HTR-8/SVneo (cell line): Measurements from ENCODE around the gene FPR3.
A peak's percentile ranks its signal among the peaks of the same experiment; 100 is the strongest.
"Not testable (repeated sequence)": the region's sequence is repeated elsewhere in the genome, so short reads cannot be mapped to it uniquely, and the experiment has no call there.

Experiments
- DNase-seq: peaks from one replicate; pipeline ENCODE4 v3.0.0; 2011; ENCODE audit warnings: low spot score, mixed read lengths; ENCODE audit not compliant: insufficient read length
- FAIRE-seq: peaks from 2 replicates; lab custom pipeline; 2011; peaks lifted over from hg19 to GRCh38; lab: Jason Lieb, UNC

Gene FPR3, protein sequence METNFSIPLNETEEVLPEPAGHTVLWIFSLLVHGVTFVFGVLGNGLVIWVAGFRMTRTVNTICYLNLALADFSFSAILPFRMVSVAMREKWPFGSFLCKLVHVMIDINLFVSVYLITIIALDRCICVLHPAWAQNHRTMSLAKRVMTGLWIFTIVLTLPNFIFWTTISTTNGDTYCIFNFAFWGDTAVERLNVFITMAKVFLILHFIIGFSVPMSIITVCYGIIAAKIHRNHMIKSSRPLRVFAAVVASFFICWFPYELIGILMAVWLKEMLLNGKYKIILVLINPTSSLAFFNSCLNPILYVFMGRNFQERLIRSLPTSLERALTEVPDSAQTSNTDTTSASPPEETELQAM

DNA sequence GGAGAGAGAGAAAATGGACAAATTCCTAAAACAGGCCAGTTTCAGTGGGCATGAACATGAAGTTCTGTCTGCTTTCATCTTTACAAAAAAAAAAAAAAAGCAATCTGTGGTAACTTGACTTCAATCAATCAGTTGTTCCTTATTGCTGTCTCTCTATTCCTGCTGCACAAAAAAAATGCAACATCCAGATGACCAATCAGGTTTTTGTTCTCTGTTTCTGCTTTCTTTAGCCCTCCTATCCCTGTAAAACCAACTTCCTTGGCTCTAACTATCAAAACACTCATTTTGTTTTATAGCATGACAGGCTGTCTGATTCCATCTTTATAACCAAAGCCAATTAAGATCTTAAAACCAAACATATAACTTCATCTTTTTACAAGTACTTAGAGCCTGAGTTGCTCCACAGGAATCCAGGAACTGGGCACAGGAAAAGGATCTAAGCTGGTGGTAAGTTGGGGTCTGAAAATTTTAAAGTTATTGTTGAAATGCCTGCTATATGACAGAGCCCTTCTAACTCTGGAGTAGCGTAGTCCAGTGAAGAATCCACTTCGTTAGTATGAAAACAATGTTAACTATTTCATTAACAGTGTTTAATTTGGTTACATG, at the start of gene FPR3:
Gene FPR3, plus strand, starts transcription at position 273 of the 606 bp plus-strand sequence. CDS start 28,592 bp downstream, outside the sequence.
- FAIRE-seq (no peak), DNase-seq (no peak)

DNA sequence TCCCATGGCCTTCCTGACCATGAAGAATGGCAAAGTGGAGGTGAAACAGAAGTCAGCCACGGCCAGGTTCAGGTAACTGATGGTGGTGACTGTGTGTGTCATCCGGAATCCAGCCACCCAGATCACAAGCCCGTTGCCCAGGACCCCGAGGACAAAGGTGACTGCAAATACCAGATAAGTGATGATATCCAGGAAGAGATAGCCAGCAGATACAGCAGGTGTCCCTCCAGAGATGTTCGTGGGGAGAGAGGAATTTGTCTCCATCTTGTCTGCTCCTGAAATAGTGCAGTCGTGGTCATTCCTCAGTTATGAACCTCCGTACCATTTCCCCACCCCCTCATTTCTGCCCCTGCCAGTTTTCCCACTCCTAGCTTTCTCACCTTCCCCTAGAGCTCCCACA, 48.2 kb upstream of the FPR3 start:
- DNase-seq (no peak), FAIRE-seq (no peak)

DNA sequence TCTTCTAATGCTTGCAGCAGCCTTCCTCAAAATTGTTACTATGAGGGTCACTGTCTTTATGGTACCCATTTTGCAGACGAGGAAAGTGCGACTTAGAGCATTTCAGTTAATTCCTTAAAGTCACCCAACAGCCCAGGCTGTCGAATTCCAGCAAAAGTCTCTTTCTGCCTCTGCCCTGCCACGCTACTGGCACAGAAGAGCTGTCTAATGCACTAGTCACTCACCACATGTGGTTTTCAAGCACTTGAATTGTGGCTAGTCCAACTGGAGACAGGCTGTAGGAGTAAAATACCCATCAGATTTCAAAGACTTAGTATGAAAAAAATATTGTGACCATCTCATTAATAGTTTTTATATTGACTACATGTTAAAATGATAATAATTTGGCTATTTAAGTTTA, 45.0 kb upstream of the FPR3 start:
- FAIRE-seq: no peak

DNA sequence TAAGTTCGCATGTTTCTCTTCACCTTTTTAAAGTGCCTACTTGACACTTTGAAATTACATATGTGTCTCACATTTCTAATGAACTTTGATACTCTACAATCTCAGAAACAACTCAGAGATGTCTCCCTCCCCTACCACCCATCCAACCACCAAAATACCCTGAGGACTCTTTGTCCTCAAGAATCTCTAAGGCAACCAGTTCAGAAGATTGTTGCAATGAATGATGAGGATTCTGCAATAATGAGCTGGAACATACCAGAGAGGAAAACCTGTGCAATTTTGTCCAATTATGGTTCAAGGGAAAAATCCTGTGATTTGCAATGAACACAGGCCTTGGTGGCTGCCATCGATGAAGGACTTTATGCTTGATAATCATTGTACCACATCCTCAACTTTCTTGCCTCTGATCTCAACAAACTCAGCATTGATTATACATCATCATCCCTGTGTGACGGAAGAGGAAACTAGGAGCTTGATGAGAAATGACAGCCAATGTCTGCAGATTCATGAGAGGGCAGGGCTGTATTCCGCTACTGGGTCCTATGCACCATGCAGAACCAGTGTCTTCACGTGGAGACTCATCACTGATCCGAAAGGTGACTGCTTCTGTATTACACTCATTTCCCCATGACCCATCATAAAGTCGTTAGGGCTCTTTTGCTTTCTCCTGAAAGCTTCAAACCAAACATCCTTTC, 44.4 kb upstream of the FPR3 start:
- FAIRE-seq: no peak
- DNase-seq: no peak

More for the DNA sequence above, 45.0 kb upstream of the FPR3 start:
- no peak for DNase-seq

DNA sequence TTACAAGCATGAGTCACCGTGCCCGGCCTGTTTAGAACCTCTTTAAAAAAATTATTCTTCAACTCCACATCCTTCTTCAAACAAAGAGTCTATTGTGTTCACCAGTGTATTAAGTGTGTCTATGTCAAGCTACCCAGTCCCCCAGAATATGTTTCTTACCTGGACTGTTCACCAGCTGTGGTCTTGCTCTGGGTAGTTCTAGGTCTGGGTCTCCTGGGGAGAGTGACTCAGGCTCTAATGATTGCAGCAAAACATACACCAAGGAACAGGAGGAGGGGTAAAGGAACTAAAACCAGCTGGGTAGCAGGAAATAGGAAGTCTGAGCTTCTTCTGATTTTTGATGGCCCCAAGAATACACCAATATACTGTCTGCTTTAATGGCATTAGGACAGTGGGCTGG, 43.3 kb upstream of the FPR3 start, which contains the start of gene FPR1:
Gene FPR1, minus strand, starts transcription at position 224 of the 400 bp plus-strand sequence. CDS start 4,884 bp downstream, outside the sequence.
- no peak for DNase-seq
- FAIRE-seq: no peak

DNA sequence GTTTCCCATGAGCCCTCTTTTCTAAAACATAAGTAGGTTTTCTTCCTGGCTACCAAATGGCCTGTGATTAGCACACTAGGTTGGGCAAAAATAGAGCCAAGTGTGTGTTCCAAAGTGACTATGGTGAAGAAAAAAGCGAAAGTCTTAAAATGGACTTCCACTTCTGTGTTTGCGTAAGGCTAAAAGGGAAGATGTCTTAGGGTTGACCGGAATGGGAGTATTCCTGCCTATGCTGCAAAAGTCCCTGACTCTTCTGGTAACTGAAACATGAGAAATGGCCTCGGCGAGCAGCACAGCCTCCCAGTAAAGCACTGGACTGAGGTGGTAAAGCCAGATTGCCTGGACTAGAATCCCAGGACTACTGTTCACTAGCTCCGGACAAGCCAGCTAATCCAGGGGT, 40.8 kb upstream of the FPR3 start:
- FAIRE-seq: no peak
- DNase-seq: no peak

DNA sequence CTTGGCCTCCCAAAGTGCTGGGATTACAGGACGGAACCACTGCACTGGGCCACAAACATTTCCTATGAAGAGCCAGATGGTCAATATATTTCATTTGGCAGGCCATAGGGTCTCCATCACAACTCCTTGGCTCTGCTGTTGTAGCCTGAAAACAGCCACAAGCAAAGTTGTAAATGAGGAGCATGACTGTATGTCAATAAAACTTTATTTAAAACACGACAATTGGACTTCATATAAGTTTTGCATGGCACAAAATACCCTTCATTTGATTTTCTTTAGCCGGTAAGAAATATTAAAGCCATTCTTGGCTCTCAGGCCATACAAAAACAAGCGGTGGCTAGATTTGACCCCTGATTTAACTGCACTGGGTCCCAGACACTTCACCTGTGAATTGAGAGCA, 40.2 kb upstream of the FPR3 start:
- DNase-seq (no peak), FAIRE-seq (no peak)

DNA sequence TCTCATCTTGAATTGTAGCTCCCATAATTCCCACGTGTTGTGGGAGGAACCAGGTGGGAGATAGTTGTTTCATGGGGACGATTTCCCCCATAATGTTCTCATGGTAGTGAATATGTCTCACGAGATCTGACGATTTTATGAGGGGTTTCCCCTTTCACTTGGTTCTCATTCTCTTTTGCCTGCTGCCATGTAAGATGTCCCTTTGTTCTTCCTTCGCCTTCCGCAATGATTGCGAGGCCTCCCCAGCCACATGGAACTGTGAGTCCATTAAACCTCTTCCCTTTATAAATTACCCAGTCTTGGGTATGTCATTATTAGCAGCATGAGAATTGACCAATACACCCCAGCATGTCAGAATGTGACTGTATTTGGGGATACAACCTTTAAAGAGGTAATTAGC, 39.4 kb upstream of the FPR3 start:
- no peak for DNase-seq
- no peak for FAIRE-seq

DNA sequence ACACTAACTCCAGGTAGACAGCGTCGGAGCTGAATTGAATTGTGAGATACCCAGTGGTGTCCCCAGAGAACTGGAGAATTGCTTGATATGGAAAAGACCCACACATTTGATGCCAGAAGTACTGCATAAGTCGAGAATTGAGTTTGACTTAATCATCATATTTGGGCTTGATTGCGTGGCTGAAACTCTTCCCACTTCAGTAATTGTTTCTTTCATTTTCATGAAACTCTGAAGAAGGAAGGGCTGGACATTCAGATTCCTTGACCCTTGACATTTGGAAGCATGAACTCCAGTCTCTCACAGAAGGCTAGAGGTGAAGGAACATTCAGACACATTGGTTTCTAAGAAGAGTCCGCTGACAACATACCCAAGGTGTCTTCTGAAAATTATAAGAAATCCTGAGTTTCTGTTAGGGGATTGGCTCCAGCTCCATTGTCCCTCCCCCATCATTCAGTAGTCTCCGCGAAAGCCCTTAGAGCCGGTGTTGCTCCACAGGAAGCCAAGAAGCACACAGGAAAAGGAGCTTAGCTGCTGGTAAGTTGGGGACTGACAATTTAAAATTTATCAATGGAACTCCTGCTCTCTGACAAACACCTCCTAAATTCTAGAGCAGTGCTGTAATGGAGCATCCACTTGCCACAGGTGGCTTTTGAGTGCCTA, 34.1 kb upstream of the FPR3 start, which contains the start of gene FPR2:
Gene FPR2, plus strand, starts transcription at position 484 of the 660 bp plus-strand sequence. CDS start 7,479 bp downstream, outside the sequence.
- DNase-seq (no peak), FAIRE-seq (no peak)

DNA sequence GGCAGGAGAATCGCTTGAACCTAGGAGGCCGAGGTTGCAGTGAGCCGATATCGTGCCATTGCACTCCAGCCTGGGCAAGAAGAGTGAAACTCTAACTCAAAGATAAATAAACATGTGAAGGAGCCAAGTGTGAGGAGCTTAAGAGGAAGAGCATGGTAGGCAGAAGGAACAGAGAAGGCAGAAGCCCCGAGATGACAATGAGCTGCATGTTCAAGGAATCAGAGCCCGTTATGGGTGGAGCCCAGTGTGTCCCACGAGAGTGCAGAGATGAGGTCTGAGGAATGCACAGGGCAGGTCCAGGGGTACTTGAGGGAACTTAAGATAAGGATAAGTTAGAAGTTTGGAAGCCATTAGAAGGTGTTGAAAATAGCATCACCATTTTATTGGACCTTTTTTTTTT, 33.3 kb upstream of the FPR3 start:
- no peak for FAIRE-seq
- DNase-seq: no peak

DNA sequence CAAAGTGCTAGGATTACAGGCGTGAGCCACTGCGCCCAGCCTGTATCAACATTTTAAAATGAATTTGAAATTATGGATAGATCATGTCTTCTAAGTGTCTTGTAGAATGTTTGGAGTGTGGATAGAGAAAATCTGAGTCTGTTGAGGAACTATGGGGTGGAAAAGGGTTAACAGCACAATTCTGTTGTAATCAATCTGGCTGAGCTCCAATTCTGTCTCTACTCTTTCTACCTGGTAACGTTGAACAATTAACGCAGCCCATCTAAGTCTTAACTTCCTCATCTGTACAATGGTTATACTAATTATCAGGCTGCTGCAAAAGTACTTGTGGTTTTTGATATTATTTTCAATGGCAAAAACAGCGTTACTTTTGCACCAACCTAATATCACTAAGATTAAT, 29.9 kb upstream of the FPR3 start:
- FAIRE-seq: no peak
- DNase-seq: no peak

DNA sequence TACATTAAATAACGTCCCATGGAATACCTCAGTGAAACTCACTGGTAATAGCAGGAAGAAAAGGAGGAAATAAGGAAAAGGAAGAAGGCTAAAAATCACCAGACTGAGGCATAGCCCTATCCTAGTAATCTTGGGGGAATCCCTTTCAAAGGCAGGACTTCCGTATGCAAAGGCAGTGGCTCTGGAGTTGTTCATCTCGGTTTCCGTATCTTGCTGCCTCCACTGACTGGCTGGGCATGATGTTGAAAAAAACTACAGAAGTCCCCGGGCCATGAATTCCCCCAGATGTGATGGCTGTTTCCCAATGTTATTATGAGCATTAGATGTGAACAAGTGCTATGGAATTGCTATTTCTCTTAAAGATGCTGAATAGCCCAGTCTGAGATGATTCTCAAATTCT, 28.5 kb upstream of the FPR3 start:
- DNase-seq (no peak), FAIRE-seq (no peak)

DNA sequence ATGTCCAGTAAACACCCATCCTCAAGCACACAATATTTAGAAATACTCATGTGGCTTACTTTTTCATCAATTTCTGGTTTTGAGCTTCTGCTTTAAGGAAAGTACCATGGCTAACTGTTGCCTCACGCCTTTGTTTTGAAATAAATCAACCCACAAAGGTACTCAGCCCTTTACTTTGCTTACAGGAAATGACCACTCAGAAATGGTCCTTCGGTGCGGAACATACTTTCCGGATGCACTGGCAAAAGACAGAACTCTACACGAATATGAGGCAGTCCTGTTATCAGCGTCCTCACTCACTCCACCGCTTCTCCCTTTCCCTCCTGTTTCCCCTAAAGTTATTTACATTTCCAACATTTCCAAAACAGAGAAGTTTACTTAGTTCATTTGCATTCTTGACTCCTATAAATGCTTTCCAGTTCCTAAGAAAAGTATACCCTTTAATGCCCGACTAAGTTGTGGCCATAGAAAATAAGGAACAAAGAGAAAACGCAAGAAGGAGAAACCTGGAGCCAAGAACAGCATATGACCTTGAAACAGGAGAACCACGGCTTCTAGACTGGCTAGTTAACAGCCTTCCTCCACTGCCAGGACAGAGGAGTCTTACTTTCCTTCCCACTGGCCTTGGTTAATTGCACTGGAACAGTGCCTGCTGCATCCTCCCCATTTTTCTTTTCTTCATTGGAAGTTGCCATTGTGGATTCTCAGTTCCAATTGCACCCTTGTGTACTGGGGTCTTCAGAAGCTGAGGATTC, 23.4 kb upstream of the FPR3 start:
- no peak for FAIRE-seq

DNA sequence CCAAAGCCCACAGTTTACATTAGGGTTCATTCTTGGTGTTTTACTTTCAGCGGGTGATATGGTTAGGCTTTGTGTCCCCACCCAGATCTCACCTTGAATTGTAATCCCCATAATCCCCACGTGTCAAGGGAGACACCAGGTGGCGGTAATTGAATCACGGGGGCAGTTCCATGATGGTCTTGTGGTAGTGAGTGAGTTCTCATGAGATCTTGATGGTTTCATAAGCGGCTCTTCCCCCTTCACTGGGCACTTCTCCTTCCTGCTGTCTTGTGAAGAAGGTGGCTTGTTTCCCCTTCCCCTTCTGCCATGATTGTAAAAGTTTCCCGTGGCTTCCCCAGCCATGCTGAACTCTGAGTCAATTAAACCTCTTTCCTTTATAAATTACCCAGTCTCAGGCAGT, 22.0 kb upstream of the FPR3 start:
- no peak for DNase-seq
- FAIRE-seq: no peak

More for the DNA sequence above, 23.4 kb upstream of the FPR3 start:
- DNase-seq: no peak

DNA sequence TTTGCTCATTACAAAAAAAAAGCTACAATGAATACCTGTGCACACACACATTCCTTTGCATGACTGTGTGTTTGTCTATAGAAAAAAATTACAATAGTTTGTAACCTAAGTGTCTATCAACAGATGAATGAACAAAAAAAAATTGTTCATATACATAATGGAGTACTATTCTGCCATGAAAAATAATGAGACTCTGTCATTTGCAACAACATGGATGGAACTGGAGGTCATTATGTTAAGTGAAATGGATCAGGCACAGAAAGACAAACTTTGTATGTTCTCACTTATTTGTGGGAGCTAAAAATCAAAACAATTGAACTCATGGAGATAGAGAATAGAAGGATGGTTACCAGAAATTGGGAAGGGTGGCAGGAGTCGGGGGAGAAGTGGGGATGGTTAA, 18.4 kb upstream of the FPR3 start:
- not testable (repeated sequence) for FAIRE-seq, DNase-seq

DNA sequence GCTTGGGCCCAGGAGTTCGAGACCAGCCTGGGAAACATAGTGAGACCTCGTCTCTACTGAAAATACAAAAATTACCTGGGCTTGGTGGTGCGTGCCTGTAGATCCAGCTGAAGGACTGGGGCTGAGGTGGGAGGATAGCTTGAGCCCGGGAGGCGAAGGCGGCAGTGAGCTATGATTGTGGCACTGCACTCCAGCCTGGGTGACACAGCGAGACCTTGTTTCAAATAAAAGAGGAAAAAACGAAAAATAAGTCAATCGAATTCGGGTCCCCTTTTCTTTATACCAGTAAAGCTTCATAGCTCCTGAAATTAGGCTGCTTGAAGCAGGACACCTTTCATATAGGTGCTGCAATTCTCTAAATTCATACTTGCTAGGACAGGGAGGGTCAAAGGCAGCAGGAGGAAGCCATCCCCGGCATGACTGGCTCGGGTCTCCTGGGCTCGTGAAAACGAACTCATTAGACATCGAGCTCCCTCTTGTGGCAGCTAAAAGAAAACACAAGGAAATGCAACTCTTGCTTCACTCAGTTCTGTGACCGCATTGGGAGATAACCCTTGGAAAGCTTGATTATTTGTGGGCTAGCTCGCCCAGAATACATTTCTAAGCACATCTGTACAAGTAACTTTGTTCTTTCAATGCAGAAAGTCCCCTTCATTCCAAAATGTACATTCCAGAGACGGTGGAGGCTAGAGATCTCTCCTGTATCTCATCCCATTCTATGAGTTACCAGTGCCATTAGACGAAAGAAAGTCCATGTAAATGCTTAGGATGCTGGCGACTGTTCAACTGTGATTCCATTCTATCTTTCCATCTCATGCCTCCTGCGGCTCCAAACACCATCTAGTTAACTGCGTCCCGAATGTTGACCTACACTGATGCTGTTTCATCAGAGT, 17.1 kb upstream of the FPR3 start:
- DNase-seq (peak; percentile 59), FAIRE-seq (no peak)

DNA sequence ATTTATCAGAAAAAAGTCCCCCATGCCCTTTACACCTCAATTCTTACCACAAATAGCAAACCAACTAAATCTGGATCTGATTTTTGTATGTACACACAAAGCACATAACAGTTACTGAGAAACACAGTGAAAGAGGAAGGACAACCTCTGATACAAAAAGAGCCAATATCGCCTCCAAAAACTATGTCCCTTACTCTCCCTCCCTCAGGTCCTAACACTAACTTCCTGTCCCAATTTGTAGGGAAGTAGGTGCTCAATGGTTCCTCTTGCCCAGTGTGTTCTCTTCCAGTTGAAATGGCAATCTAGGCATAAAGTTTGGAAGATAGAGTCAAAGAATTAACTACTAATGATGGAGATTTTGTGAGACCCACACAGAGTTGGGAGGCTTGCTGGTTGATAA, 15.8 kb upstream of the FPR3 start:
- FAIRE-seq (no peak), DNase-seq (no peak)

DNA sequence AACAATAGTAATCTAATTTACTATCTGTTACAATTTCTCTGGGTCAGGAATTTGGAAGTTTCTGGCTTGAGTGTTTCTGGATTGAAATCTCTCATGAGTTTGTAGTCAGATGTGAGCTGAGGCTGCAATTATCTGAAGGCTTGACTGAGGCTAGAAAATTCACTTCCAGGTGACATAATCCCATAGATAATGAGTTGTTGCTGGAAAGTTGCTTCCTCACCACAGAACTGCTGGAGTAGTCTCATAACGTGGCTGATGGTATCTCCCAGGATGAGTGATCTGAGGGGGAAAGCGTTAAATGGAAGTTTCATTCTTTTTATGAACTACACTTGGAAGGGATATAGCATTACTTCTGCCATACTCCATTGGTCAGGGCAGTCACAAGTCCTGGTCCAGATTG, 15.3 kb upstream of the FPR3 start:
- FAIRE-seq: no peak
- DNase-seq: no peak

DNA sequence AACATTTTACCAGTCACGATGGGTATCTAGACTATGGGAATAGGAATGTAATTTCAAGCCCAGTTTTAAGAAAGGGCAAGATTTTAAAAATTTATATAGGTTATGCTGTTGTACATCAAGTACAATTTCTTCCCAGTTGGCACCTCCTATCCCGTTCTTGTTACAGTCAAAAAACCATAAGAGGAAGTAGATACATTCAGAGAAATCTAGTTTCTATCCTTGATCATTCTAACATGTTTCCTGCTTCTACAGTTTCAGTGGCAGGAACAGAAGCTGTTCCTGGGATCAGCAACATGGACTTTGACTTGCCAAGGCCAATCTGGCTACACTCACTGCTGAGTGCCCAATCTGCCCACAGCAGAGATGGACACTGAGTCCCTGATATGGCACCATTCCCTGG, 14.7 kb upstream of the FPR3 start:
- FAIRE-seq (no peak), DNase-seq (no peak)
